B cell (primary cell): ENCODE data around the gene HERC2. TPM values are rescaled to one million over a fixed set of nuclear protein-coding genes. Genes with fewer than 3 reads are reported as not detected.
"Not testable (repeated sequence)": the region's sequence is repeated elsewhere in the genome, so short reads cannot be mapped to it uniquely, and the experiment has no call there.

Experiments used
- ATAC-seq: fragments of 200-7000 bp; cut with Tn5 transposase; one replicate; pipeline ENCODE4 v1.10.0; 2021; ENCODE audit warnings: low read depth, mild to moderate bottlenecking, moderate number of reproducible peaks, moderate library complexity
- CTCF ChIA-PET: fragments of 350-600 bp; sonication (Branson Sonifier 250); formaldehyde crosslinking; loops from one replicate; lab custom pipeline; 2021; ENCODE audit warnings: antibody characterized with exemption, inconsistent platforms; lab: Charles Lee
- POLR2A ChIA-PET: fragments of 350-600 bp; sonication (Branson Sonifier 250); formaldehyde crosslinking; loops from one replicate; lab custom pipeline; 2021; ENCODE audit warnings: antibody characterized with exemption; lab: Charles Lee
- DNase-seq: peaks from one replicate; pipeline ENCODE4 v3.0.0; 2013
- H2AFZ ChIP-seq: 2 replicates; pipeline ENCODE4 v1.6.1; 2012; ENCODE audit warnings: mild to moderate bottlenecking, low read depth, low read length; ENCODE audit not compliant: insufficient read depth, poor library complexity, severe bottlenecking
- H3K27ac ChIP-seq, 2 donors: 1 replicate in 1 of 2; 2 replicates in 1 of 2; pipeline ENCODE4 v1.5.1; 2012 to 2013; ENCODE audit warnings: low read length in 2 of 2, mild to moderate bottlenecking in 2 of 2, moderate library complexity in 1 of 2
- H3K27me3 ChIP-seq, 4 experiments: fragments of 200-600 bp in 1 of 4; sonication (generic) in 1 of 4; replicated peaks in 1 of 4; 1 replicate in 2 of 4; 2 replicates in 2 of 4; pipeline versions ENCODE4 v1.6.1 to v1.7.0; 2013 to 2016; ENCODE audit warnings: low read length in 3 of 4, mild to moderate bottlenecking in 2 of 4, mixed read lengths in 1 of 4, moderate library complexity in 1 of 4; ENCODE audit not compliant: insufficient read depth in 4 of 4, control insufficient read depth in 3 of 4; ENCODE audit errors: control extremely low read depth in 1 of 4
- H3K36me3 ChIP-seq, 2 experiments: replicated peaks in 1 of 2; 1 replicate in 1 of 2; 2 replicates in 1 of 2; pipeline versions ENCODE4 v1.6.1 to v1.7.1; 2013; ENCODE audit warnings: low read length in 1 of 2; ENCODE audit not compliant: insufficient read depth in 2 of 2, control insufficient read depth in 1 of 2; ENCODE audit errors: control extremely low read depth in 1 of 2, extremely low read depth in 1 of 2
- H3K4me1 ChIP-seq, 2 donors: fragments of 200-600 bp in 1 of 2; sonication (generic) in 1 of 2; 1 replicate in 1 of 2; 2 replicates in 1 of 2; pipeline versions ENCODE4 v1.5.1 to v1.6.1; 2013 to 2017; ENCODE audit warnings: low read length in 2 of 2; ENCODE audit not compliant: control insufficient read depth in 2 of 2, insufficient read depth in 2 of 2
- H3K4me2 ChIP-seq: replicated peaks from 2 replicates; pipeline ENCODE3; 2012; ENCODE audit warnings: mild to moderate bottlenecking, low read depth, low read length; ENCODE audit not compliant: poor library complexity, severe bottlenecking
- H3K4me3 ChIP-seq, 5 experiments: fragments of 200-600 bp in 1 of 5; sonication (generic) in 1 of 5; 1 replicate in 3 of 5; 2 replicates in 2 of 5; pipeline versions ENCODE4 v1.5.1 to v1.7.0; 2011 to 2016; ENCODE audit warnings: low read length in 4 of 5, mild to moderate bottlenecking in 4 of 5, low read depth in 2 of 5, control low read depth in 1 of 5, moderate library complexity in 1 of 5; ENCODE audit not compliant: insufficient read depth in 1 of 5; ENCODE audit errors: control extremely low read depth in 1 of 5, extremely low read depth in 1 of 5
- H3K79me2 ChIP-seq: fragments of 200-600 bp; sonication (generic); one replicate; pipeline ENCODE4 v1.6.0; 2016; ENCODE audit warnings: low read length; ENCODE audit not compliant: control insufficient read depth, insufficient read depth
- H3K9ac ChIP-seq: fragments of 200-600 bp; sonication (generic); 2 replicates; pipeline ENCODE4 v1.6.1; 2017; ENCODE audit warnings: mild to moderate bottlenecking, low read length, moderate library complexity
- H3K9me3 ChIP-seq, 3 donors: one replicate each; pipeline versions ENCODE4 v1.6.1 to v1.7.1; 2013; ENCODE audit warnings: low read length in 2 of 3; ENCODE audit not compliant: control insufficient read depth in 2 of 3, insufficient read depth in 1 of 3; ENCODE audit errors: control extremely low read depth in 1 of 3
- H4K20me1 ChIP-seq: 2 replicates; pipeline ENCODE4 v1.6.0; 2012; ENCODE audit warnings: mild to moderate bottlenecking, low read length; ENCODE audit not compliant: insufficient read depth, control insufficient read depth, poor library complexity, severe bottlenecking
- H3K27ac Mint-ChIP-seq: one replicate; pipeline ENCODE4 v1.8.0; 2021; ENCODE audit warnings: mixed read lengths
- H3K27me3 Mint-ChIP-seq: one replicate; pipeline ENCODE4 v1.8.0; 2021; ENCODE audit warnings: mixed read lengths
- H3K4me1 Mint-ChIP-seq: one replicate; pipeline ENCODE4 v1.8.0; 2021; ENCODE audit warnings: mixed read lengths
- H3K4me3 Mint-ChIP-seq: one replicate; pipeline ENCODE4 v1.8.0; 2021; ENCODE audit warnings: mixed read lengths
- H3K9me3 Mint-ChIP-seq: one replicate; pipeline ENCODE4 v1.8.0; 2022; ENCODE audit warnings: mixed read lengths; ENCODE audit not compliant: insufficient read depth
- EZH2 ChIP-seq: IDR thresholded peaks from 2 replicates; pipeline ENCODE4 v1.6.1; 2012; ENCODE audit warnings: borderline replicate concordance, low read depth, mild to moderate bottlenecking, moderate library complexity, low read length; ENCODE audit not compliant: insufficient read depth, poor library complexity, severe bottlenecking
- WGBS: methylation state at CpG from one replicate; pipeline ENCODE4 v1.1.5; 2013; ENCODE audit warnings: missing lambda C conversion rate; ENCODE audit not compliant: insufficient coverage; 5-methylcytosine and 5-hydroxymethylcytosine counted together
- intact Hi-C: fragments of 100-400 bp; cut with micrococcal nuclease; formaldehyde crosslinking; loops from one replicate; pipeline ENCODE4 v1.10.0; 2022
- polyA plus RNA-seq: library from polyadenylated mRNA; depleted of rRNA; stranded (reverse); fragments of >200 nt; gene quantifications from 2 replicates; pipeline ENCODE4 v1.2.3, GENCODE V29; 2012
- total RNA-seq, 2 donors: library from RNA; stranded (reverse); fragments of 120-200 nt in 1 of 2; gene quantifications; 1 replicate in 1 of 2; 2 replicates in 1 of 2; pipeline versions ENCODE4 v1.2.3 to v1.2.4, GENCODE V29; 2013 to 2022
- TF ChIP-seq, protein P1 (sequence below): fragments of 200-600 bp; IDR thresholded peaks from one replicate; pipeline ENCODE4 v1.8.0; 2022; ENCODE audit warnings: antibody characterized with exemption, mild to moderate bottlenecking

Gene HERC2
- total and polyA plus RNA-seq, 2 donors (not counting 1 experiment from before 2014, with no cell fraction given) = 31.0 to 52.7 TPM

DNA sequence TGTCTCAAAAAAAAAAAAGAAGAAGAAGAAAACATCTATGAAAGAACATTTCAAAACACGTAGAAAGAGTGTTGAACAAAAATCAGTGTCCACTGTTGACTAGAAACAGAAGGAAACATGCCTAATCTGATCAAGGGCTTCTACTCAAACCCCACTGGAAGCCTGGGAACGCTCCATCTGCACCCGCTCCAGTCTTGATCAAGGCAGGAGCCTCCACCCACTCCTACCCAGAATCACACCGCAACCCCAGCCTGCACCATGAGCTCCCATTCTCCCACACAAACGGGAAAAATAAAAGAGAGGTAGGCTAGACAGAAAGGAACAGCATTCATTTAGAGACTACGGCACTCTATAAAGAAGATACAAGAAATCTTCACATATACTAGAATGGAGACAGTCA lies 181.9 kb downstream of the HERC2 start:
- no peak overlapping the region for H3K9ac ChIP-seq
- CTCF ChIA-PET = no interaction called here
- DNase-seq (no peak), ATAC-seq (no peak)
- peaks cover 0 to 8% (median 0%) of the 10 kb centered on the region in 3 donors for H3K9me3 ChIP-seq
- H3K27me3 ChIP-seq = no peaks in the 10 kb centered on the region
- H2AFZ ChIP-seq = no peak overlapping the region
- POLR2A ChIA-PET = no interaction called here
- Mint-ChIP-seq H3K27me3 (no peaks in the 10 kb centered on the region), H3K27ac (no peak overlapping the region), H3K4me3 (no peak overlapping the region), H3K4me1 (peaks cover 18% of the 10 kb centered on the region), H3K9me3 (no peaks in the 10 kb centered on the region)
- no peak overlapping the region for H3K4me3 ChIP-seq
- H3K36me3 ChIP-seq = peaks cover 4 to 29% of the 10 kb centered on the region in 2 experiments
- intact Hi-C loops = no loop called here
- no peaks in the 10 kb centered on the region for H3K79me2 ChIP-seq
- H4K20me1 ChIP-seq = no peaks in the 10 kb centered on the region
- no peak overlapping the region for H3K27ac ChIP-seq
- no peak overlapping the region for H3K4me2 ChIP-seq
- TF ChIP-seq EZH2 = no peak
- TF ChIP-seq, protein P1, sequence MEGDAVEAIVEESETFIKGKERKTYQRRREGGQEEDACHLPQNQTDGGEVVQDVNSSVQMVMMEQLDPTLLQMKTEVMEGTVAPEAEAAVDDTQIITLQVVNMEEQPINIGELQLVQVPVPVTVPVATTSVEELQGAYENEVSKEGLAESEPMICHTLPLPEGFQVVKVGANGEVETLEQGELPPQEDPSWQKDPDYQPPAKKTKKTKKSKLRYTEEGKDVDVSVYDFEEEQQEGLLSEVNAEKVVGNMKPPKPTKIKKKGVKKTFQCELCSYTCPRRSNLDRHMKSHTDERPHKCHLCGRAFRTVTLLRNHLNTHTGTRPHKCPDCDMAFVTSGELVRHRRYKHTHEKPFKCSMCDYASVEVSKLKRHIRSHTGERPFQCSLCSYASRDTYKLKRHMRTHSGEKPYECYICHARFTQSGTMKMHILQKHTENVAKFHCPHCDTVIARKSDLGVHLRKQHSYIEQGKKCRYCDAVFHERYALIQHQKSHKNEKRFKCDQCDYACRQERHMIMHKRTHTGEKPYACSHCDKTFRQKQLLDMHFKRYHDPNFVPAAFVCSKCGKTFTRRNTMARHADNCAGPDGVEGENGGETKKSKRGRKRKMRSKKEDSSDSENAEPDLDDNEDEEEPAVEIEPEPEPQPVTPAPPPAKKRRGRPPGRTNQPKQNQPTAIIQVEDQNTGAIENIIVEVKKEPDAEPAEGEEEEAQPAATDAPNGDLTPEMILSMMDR = no peak
- WGBS = 100% methylated on average over 3 of the region's 6 CpGs
- peaks cover 6 to 7% of the 10 kb centered on the region in 2 donors for H3K4me1 ChIP-seq

GRCh38 chr15:28137408-28138039 lies 184.5 kb downstream of the HERC2 start:
- Histone ChIP-seq H3K27ac (peak overlapping the region in 1 of 2 donors; percentile 50), H3K36me3 (peaks cover 4 to 29% of the 10 kb centered on the region in 2 experiments)
- DNase-seq, H3K4me3 Mint-ChIP-seq, H4K20me1 ChIP-seq, H3K9me3 ChIP-seq, POLR2A ChIA-PET, H3K27me3 ChIP-seq, H2AFZ ChIP-seq, H3K4me3 ChIP-seq, H3K27ac Mint-ChIP-seq, ATAC-seq, H3K79me2 ChIP-seq, H3K4me2 ChIP-seq, H3K4me1 ChIP-seq, H3K27me3 Mint-ChIP-seq, H3K9me3 Mint-ChIP-seq, H3K9ac ChIP-seq, intact Hi-C loops: not testable (repeated sequence)
- no CpG with 5 or more reads among the region's 9 CpGs for WGBS
- CTCF ChIA-PET = interaction anchor here (3.5 kb wide), 1 partner anchor 11 kb away, joined by 12 read pairs; no protein-coding TSS in a partner anchor
- peaks cover 18% of the 10 kb centered on the region for H3K4me1 Mint-ChIP-seq

- H3K27me3 Mint-ChIP-seq, H2AFZ ChIP-seq, POLR2A ChIA-PET, H3K9me3 ChIP-seq, H3K4me1 ChIP-seq, H3K27me3 ChIP-seq, intact Hi-C loops, H3K9me3 Mint-ChIP-seq, H4K20me1 ChIP-seq, H3K4me3 Mint-ChIP-seq, H3K4me2 ChIP-seq, H3K4me3 ChIP-seq, H3K27ac Mint-ChIP-seq, H3K79me2 ChIP-seq, H3K9ac ChIP-seq: not testable (repeated sequence)
- H3K4me1 Mint-ChIP-seq = peaks cover 18% of the 10 kb centered on the region
- WGBS = 0% methylated on average over 1 of the region's 6 CpGs
- ATAC-seq = peak; percentile 91
- peak; percentile 51 for DNase-seq
- Histone ChIP-seq H3K27ac (peak overlapping the region in 1 of 2 donors; percentile 50), H3K36me3 (peaks cover 2 to 37% of the 10 kb centered on the region in 2 experiments)
- CTCF ChIA-PET = interaction anchor here (3.5 kb wide), 1 partner anchor 10 kb away, joined by 12 read pairs; no protein-coding TSS in a partner anchor
These were observed 185.6 kb downstream of the HERC2 start for GRCh38 chr15:28136236-28136904.
